Motor neuron (in vitro differentiated cells): ENCODE results near the gene SERP2. TPM values are rescaled to one million over a fixed set of nuclear protein-coding genes. Genes with fewer than 3 reads are reported as not detected.
"Not testable (repeated sequence)": the region's sequence is repeated elsewhere in the genome, so short reads cannot be mapped to it uniquely, and the experiment has no call there.

Experiments used
- ATAC-seq, 8 experiments: fragments of 200-7000 bp; cut with Tn5 transposase; replicated peaks in 6 of 8; 2 replicates each; pipeline ENCODE4 v1.8.0; 2021; ENCODE audit warnings: mild to moderate bottlenecking in 8 of 8, moderate library complexity in 8 of 8
- H3K27ac ChIP-seq, 2 donors: fragments of 250-450 bp; sonication (Bioruptor Pico); 2 replicates each; pipeline ENCODE4 v1.9.0; 2021; ENCODE audit warnings: antibody characterized with exemption in 2 of 2, mild to moderate bottlenecking in 2 of 2, moderate library complexity in 1 of 2
- H3K4me1 ChIP-seq, 2 donors: fragments of 250-450 bp; sonication (Bioruptor Pico); replicated peaks in 1 of 2; 2 replicates each; pipeline ENCODE4 v1.6.1; 2021; ENCODE audit warnings: antibody characterized with exemption in 2 of 2, mild to moderate bottlenecking in 2 of 2, moderate library complexity in 1 of 2
- H3K4me3 ChIP-seq, 5 donors: fragments of 250-450 bp; sonication (Bioruptor Pico); 2 replicates each; pipeline ENCODE4 v1.9.0; 2021; ENCODE audit warnings: antibody characterized with exemption in 5 of 5, mild to moderate bottlenecking in 5 of 5, moderate library complexity in 4 of 5
- WGBS, 10 experiments: fragments of 450-650 bp; shearing (Covaris generic); methylation state at CpG; one replicate each; pipeline ENCODE4 v1.0.0; 2022; 5-methylcytosine and 5-hydroxymethylcytosine counted together
- in situ Hi-C, 9 experiments: fragments of 400-800 bp; cut with MboI; loops; one replicate each; pipeline ENCODE4 v1.15.0; 2021; ENCODE audit warnings: low sequenced_read_pairs in 9 of 9, low pct_unique_long_range_greater_than_20kb in 2 of 9; ENCODE audit not compliant: unreplicated experiment in 9 of 9
- total RNA-seq, 8 experiments: library from RNA; unstranded; fragments of 300-600 nt; gene quantifications; 2 replicates each; pipeline versions ENCODE4 v1.2.3 to v1.2.4, GENCODE V29; 2022

Gene SERP2
- 10 to 100 TPM in 4 of 8 experiments, 1 to 10 TPM in 4; 1.3 to 18.1 (median 10.3) TPM for total RNA-seq

- peak; percentile 63 to 92 (median 84) for ATAC-seq
- H3K4me1 ChIP-seq: peaks cover 11 to 21% of the 10 kb centered on the region in 2 donors
- in situ Hi-C loops: no loop called here
- 8% methylated on average over 5 of the region's 83 CpGs; no CpG with 5 or more reads in 9 of the 10 experiments for WGBS, 10 experiments
- peak within 1 kb of the TSS; percentile 14 to 31 for H3K27ac ChIP-seq
- H3K4me3 ChIP-seq: peak within 1 kb of the TSS; percentile 35 to 58 (median 40)
These were observed at the start of gene SERP2 for GRCh38 chr13:44373601-44374347. SERP2 (plus strand) TSS chr13:44373824; CDS start chr13:44374026, 202 bp downstream.

GRCh38 chr13:44326961-44327360 is 46.7 kb upstream of the SERP2 start:
- no peak for ATAC-seq
- WGBS, 10 experiments: 75 to 100% (median 92%) methylated on average over 1 to 2 of the region's 2 CpGs; no CpG with 5 or more reads in 4 of the 10 experiments
- peaks cover 3 to 7% of the 10 kb centered on the region in 2 donors for H3K4me1 ChIP-seq
- H3K27ac ChIP-seq: no peak overlapping the region
- in situ Hi-C loops: no loop called here
- no peak overlapping the region for H3K4me3 ChIP-seq

GRCh38 chr13:44329041-44329440 is 44.6 kb upstream of the SERP2 start:
- H3K27ac ChIP-seq, ATAC-seq, in situ Hi-C loops, H3K4me3 ChIP-seq: not testable (repeated sequence)
- H3K4me1 ChIP-seq: peaks cover 16 to 17% of the 10 kb centered on the region in 2 donors

GRCh38 chr13:44329909-44330545 is 43.6 kb upstream of the SERP2 start:
- no peak for ATAC-seq
- H3K27ac ChIP-seq: no peak overlapping the region

GRCh38 chr13:44331446-44331845 is 42.2 kb upstream of the SERP2 start:
- in situ Hi-C loops: no loop called here
- ATAC-seq: no peak
- H3K4me3 ChIP-seq: no peak overlapping the region
- 0 to 100% (median 87%) methylated on average over 1 to 4 of the region's 4 CpGs; no CpG with 5 or more reads in 3 of the 10 experiments for WGBS, 10 experiments
- H3K4me1 ChIP-seq: peaks cover 16 to 17% of the 10 kb centered on the region in 2 donors
- no peak overlapping the region for H3K27ac ChIP-seq

More at GRCh38 chr13:44329909-44330545, 43.6 kb upstream of the SERP2 start:
- Histone ChIP-seq H3K4me1 (peaks cover 16 to 17% of the 10 kb centered on the region in 2 donors), H3K4me3 (no peak overlapping the region)
- in situ Hi-C loops: no loop called here
- WGBS, 10 experiments: 60 to 100% (median 94%) methylated on average over 1 to 5 of the region's 10 CpGs; no CpG with 5 or more reads in 3 of the 10 experiments

GRCh38 chr13:44331912-44332851 is 41.4 kb upstream of the SERP2 start:
- in situ Hi-C loops: no loop called here
- ATAC-seq: peak; percentile 29 to 95 (median 83)

GRCh38 chr13:44333950-44334655 is 39.5 kb upstream of the SERP2 start:
- H3K27ac ChIP-seq: no peak overlapping the region
- ATAC-seq: no peak
- in situ Hi-C loops: no loop called here
- H3K4me3 ChIP-seq: no peak overlapping the region
- WGBS, 10 experiments: 34 to 85% (median 71%) methylated on average over 3 to 5 of the region's 5 CpGs; no CpG with 5 or more reads in 2 of the 10 experiments
- peaks cover 16 to 17% of the 10 kb centered on the region in 2 donors for H3K4me1 ChIP-seq

More at GRCh38 chr13:44331912-44332851, 41.4 kb upstream of the SERP2 start:
- 0 to 100% (median 47%) methylated on average over 1 to 4 of the region's 7 CpGs; no CpG with 5 or more reads in 2 of the 10 experiments for WGBS, 10 experiments
- peak overlapping the region in 1 of 2 donors; percentile 5 for H3K27ac ChIP-seq
- H3K4me1 ChIP-seq: peaks cover 16 to 17% of the 10 kb centered on the region in 2 donors
- H3K4me3 ChIP-seq: no peak overlapping the region

- Histone ChIP-seq H3K4me1 (peaks cover 16 to 17% of the 10 kb centered on the region in 2 donors), H3K4me3 (no peak overlapping the region), H3K27ac (no peak overlapping the region)
- 70 to 100% (median 92%) methylated on average over 1 to 2 of the region's 2 CpGs; no CpG with 5 or more reads in 3 of the 10 experiments for WGBS, 10 experiments
- ATAC-seq: no peak
- in situ Hi-C loops: no loop called here
These were observed 38.9 kb upstream of the SERP2 start for GRCh38 chr13:44334751-44335150.

- in situ Hi-C loops: no loop called here
- ATAC-seq: no peak
- no peak overlapping the region for H3K27ac ChIP-seq
- no peak overlapping the region for H3K4me3 ChIP-seq
- 87 to 100% (median 95%) methylated on average over 1 to 4 of the region's 4 CpGs; no CpG with 5 or more reads in 4 of the 10 experiments for WGBS, 10 experiments
- H3K4me1 ChIP-seq: peaks cover 10 to 14% of the 10 kb centered on the region in 2 donors
These were observed 36.7 kb upstream of the SERP2 start for GRCh38 chr13:44336934-44337333.

- in situ Hi-C loops: no loop called here
- no peak overlapping the region for H3K4me3 ChIP-seq
- no peak overlapping the region for H3K27ac ChIP-seq
- no peak for ATAC-seq
- 63 to 85% (median 70%) methylated on average over 2 to 4 of the region's 4 CpGs; no CpG with 5 or more reads in 5 of the 10 experiments for WGBS, 10 experiments
- peaks cover 4 to 8% of the 10 kb centered on the region in 2 donors for H3K4me1 ChIP-seq
These were observed 36.0 kb upstream of the SERP2 start for GRCh38 chr13:44337581-44337980.

GRCh38 chr13:44340508-44340907 is 33.1 kb upstream of the SERP2 start:
- in situ Hi-C loops: no loop called here
- no peaks in the 10 kb centered on the region for H3K4me1 ChIP-seq
- 9 to 100% (median 81%) methylated on average over 1 to 2 of the region's 2 CpGs; no CpG with 5 or more reads in 2 of the 10 experiments for WGBS, 10 experiments
- ATAC-seq: no peak
- no peak overlapping the region for H3K27ac ChIP-seq
- no peak overlapping the region for H3K4me3 ChIP-seq

GRCh38 chr13:44342741-44343140 is 30.9 kb upstream of the SERP2 start:
- H3K4me3 ChIP-seq: no peak overlapping the region
- in situ Hi-C loops: no loop called here
- ATAC-seq: no peak
- H3K4me1 ChIP-seq: no peaks in the 10 kb centered on the region
- no peak overlapping the region for H3K27ac ChIP-seq
- WGBS, 10 experiments: 50 to 100% (median 89%) methylated on average over 1 of the region's 1 CpG; no CpG with 5 or more reads in 2 of the 10 experiments
